ENCODE data around the gene MDFI.

The MDFI gene

GRCh38 chr6:41691426-41692079 is 53.3 kb downstream of the MDFI start:
- Mint-ChIP-seq H3K4me3 (no peak overlapping the region), H3K4me1 (no peaks in the 10 kb centered on the region), H3K9me3 (no peaks in the 10 kb centered on the region), H3K27ac (no peak overlapping the region), H3K36me3 (ENCODE audit: low read depth) (no peaks in the 10 kb centered on the region), H3K27me3 (ENCODE audit: low read depth) (peaks cover 25% of the 10 kb centered on the region)
- TF ChIP-seq, protein P1, sequence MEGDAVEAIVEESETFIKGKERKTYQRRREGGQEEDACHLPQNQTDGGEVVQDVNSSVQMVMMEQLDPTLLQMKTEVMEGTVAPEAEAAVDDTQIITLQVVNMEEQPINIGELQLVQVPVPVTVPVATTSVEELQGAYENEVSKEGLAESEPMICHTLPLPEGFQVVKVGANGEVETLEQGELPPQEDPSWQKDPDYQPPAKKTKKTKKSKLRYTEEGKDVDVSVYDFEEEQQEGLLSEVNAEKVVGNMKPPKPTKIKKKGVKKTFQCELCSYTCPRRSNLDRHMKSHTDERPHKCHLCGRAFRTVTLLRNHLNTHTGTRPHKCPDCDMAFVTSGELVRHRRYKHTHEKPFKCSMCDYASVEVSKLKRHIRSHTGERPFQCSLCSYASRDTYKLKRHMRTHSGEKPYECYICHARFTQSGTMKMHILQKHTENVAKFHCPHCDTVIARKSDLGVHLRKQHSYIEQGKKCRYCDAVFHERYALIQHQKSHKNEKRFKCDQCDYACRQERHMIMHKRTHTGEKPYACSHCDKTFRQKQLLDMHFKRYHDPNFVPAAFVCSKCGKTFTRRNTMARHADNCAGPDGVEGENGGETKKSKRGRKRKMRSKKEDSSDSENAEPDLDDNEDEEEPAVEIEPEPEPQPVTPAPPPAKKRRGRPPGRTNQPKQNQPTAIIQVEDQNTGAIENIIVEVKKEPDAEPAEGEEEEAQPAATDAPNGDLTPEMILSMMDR (IDR thresholded peaks at IDR 0.05; ENCODE audit: unreplicated experiment in 3 of 3) = no peak

- no peak overlapping the region for H3K4me3 Mint-ChIP-seq
- H3K27me3 Mint-ChIP-seq (ENCODE audit: low read depth) = peaks cover 21% of the 10 kb centered on the region
- no peaks in the 10 kb centered on the region for H3K9me3 Mint-ChIP-seq
- TF ChIP-seq, protein P1 (IDR thresholded peaks at IDR 0.05; ENCODE audit: unreplicated experiment in 3 of 3) = no peak
- no peak overlapping the region for H3K27ac Mint-ChIP-seq
- H3K4me1 Mint-ChIP-seq = no peaks in the 10 kb centered on the region
- H3K36me3 Mint-ChIP-seq (ENCODE audit: low read depth) = no peaks in the 10 kb centered on the region
These were observed 53.9 kb downstream of the MDFI start for GRCh38 chr6:41692080-41692675.

DNA sequence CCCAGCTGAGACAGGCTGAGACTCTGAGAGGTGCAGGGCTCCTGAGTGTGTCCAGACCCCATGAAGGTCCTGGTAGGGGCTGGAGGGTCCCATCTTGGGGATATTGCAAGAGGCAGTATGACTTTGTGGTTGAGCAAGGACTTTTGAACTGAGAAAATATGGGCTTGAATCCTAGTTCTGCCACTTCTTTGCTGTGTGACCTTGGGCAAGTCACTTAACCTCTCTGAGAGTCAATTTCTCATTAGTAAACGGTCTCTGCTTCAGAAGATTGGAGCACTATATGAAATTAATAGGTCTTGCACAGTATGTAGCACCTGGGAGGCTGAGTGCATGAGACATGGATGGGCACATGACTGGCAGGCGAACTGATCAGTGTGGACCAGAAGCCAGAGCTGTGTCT is 54.5 kb downstream of the MDFI start:
- Mint-ChIP-seq H3K27ac (no peak overlapping the region), H3K4me1 (peaks cover 4% of the 10 kb centered on the region), H3K9me3 (no peaks in the 10 kb centered on the region)

GRCh38 chr6:41693281-41694240 is 55.3 kb downstream of the MDFI start:
- H3K9me3 Mint-ChIP-seq = no peaks in the 10 kb centered on the region
- H3K36me3 Mint-ChIP-seq (ENCODE audit: low read depth) = no peaks in the 10 kb centered on the region

More for the DNA sequence above, 54.5 kb downstream of the MDFI start:
- Mint-ChIP-seq H3K36me3 (ENCODE audit: low read depth) (no peaks in the 10 kb centered on the region), H3K27me3 (ENCODE audit: low read depth) (peaks cover 16% of the 10 kb centered on the region), H3K4me3 (no peak overlapping the region)
- TF ChIP-seq, protein P1 (IDR thresholded peaks at IDR 0.05; ENCODE audit: unreplicated experiment in 3 of 3) = no peak

GRCh38 chr6:41694815-41695526 is 56.7 kb downstream of the MDFI start:
- Mint-ChIP-seq H3K36me3 (ENCODE audit: low read depth) (no peaks in the 10 kb centered on the region), H3K27ac (no peak overlapping the region), H3K27me3 (ENCODE audit: low read depth) (peaks cover 8% of the 10 kb centered on the region), H3K4me3 (no peak overlapping the region), H3K4me1 (peaks cover 13% of the 10 kb centered on the region), H3K9me3 (no peaks in the 10 kb centered on the region)
- TF ChIP-seq, protein P1 (IDR thresholded peaks at IDR 0.05; ENCODE audit: unreplicated experiment in 3 of 3) = no peak

More at GRCh38 chr6:41693281-41694240, 55.3 kb downstream of the MDFI start:
- H3K4me3 Mint-ChIP-seq = no peak overlapping the region
- no peak overlapping the region for H3K27ac Mint-ChIP-seq
- TF ChIP-seq, protein P1 (IDR thresholded peaks at IDR 0.05; ENCODE audit: unreplicated experiment in 3 of 3) = no peak
- peaks cover 8% of the 10 kb centered on the region for H3K27me3 Mint-ChIP-seq (ENCODE audit: low read depth)
- H3K4me1 Mint-ChIP-seq = peaks cover 11% of the 10 kb centered on the region

Measured in nephron (organoid).